GM12878 (cell line): ENCODE results near the gene TMEM144. TPM values are rescaled to one million over a fixed set of nuclear protein-coding genes. Genes with fewer than 3 reads are reported as not detected.

Experiments
- ATAC-seq: fragments of 200-7000 bp; cut with Tn5 transposase; 3 replicates; pipeline ENCODE4 v1.9.1; 2020; ENCODE audit warnings: mild to moderate bottlenecking, moderate library complexity
- BruUV-seq: library from RNA; stranded (reverse); fragments of 400-500 nt; replicated peaks from 2 replicates; lab custom pipeline; 2021; lab: Mats Ljungman, UMichigan
- CTCF ChIA-PET: fragments of 300-600 bp; sonication (Branson Sonifier 250); formaldehyde crosslinking; extraction: SDS; loops from one replicate; lab custom pipeline; 2021; ENCODE audit warnings: inconsistent platforms; lab: Yijun Ruan, JAX
- POLR2A ChIA-PET: fragments of 350-600 bp; formaldehyde crosslinking; extraction: SDS; loops from one replicate; lab custom pipeline; 2021; ENCODE audit warnings: inconsistent platforms; lab: Charles Lee
- RAD21 ChIA-PET: fragments of 300-600 bp; sonication (Branson Sonifier 250); formaldehyde crosslinking; loops from one replicate; lab custom pipeline; 2023; ENCODE audit warnings: antibody characterized with exemption; ENCODE audit not compliant: unreplicated experiment; lab: Charles Lee
- SMC1A ChIA-PET: fragments of 300-600 bp; sonication (Branson Sonifier 250); formaldehyde crosslinking; loops from one replicate; lab custom pipeline; 2023; ENCODE audit not compliant: unreplicated experiment, uncharacterized antibody; lab: Charles Lee
- DNase-seq: peaks from one replicate; pipeline ENCODE4 v3.0.0-alpha.2; 2011; ENCODE audit warnings: low read depth, low spot score
- FAIRE-seq: peaks from 3 replicates; lab custom pipeline; 2011; peaks lifted over from hg19 to GRCh38; lab: Jason Lieb, UNC
- H2AFZ ChIP-seq: 2 replicates; pipeline ENCODE4 v1.6.0; 2011; ENCODE audit warnings: low read depth, low read length, control low read depth; ENCODE audit not compliant: control insufficient read depth
- H3K27ac ChIP-seq: 2 replicates; pipeline ENCODE4 v1.5.1; 2011; ENCODE audit warnings: control low read depth; ENCODE audit not compliant: control insufficient read depth, insufficient read depth
- H3K27me3 ChIP-seq, 2 experiments: replicated peaks in 1 of 2; 2 replicates each; pipeline versions ENCODE4 v1.6.0 to v1.6.1; 2011; ENCODE audit warnings: low read length in 1 of 2; ENCODE audit not compliant: control insufficient read depth in 2 of 2, insufficient read depth in 2 of 2
- H3K36me3 ChIP-seq, 2 experiments: 2 replicates each; pipeline ENCODE4 v1.5.1; 2011; ENCODE audit warnings: low read length in 1 of 2; ENCODE audit not compliant: control insufficient read depth in 2 of 2, insufficient read depth in 2 of 2
- H3K4me1 ChIP-seq: 2 replicates; pipeline ENCODE4 v1.6.1; 2011; ENCODE audit warnings: mild to moderate bottlenecking, low read length, moderate library complexity, mixed read lengths; ENCODE audit not compliant: control insufficient read depth, insufficient read depth
- H3K4me2 ChIP-seq: 2 replicates; pipeline ENCODE4 v1.6.0; 2011; ENCODE audit warnings: control low read depth; ENCODE audit not compliant: control insufficient read depth, insufficient read depth
- H3K4me3 ChIP-seq: fragments of 200-600 bp; sonication (generic); 2 replicates; pipeline ENCODE4 v1.5.1; 2016
- H3K79me2 ChIP-seq: 2 replicates; pipeline ENCODE4 v1.6.0; 2011; ENCODE audit warnings: low read length; ENCODE audit not compliant: control insufficient read depth, insufficient read depth
- H3K9ac ChIP-seq: 2 replicates; pipeline ENCODE4 v1.8.0; 2011; ENCODE audit warnings: low read length, control low read depth, mixed read lengths; ENCODE audit not compliant: control insufficient read depth, insufficient read depth
- H3K9me3 ChIP-seq: replicated peaks from 3 replicates; pipeline ENCODE4 v1.5.1; 2011; ENCODE audit warnings: mild to moderate bottlenecking, low read length; ENCODE audit not compliant: control insufficient read depth, insufficient read depth
- H4K20me1 ChIP-seq: 2 replicates; pipeline ENCODE4 v1.6.0; 2011; ENCODE audit not compliant: control insufficient read depth, insufficient read depth
- E4F1 ChIP-seq: fragments of 450-650 bp; IDR thresholded peaks from 2 replicates; pipeline ENCODE4 v1.6.1; 2018; ENCODE audit warnings: borderline replicate concordance, mild to moderate bottlenecking; ENCODE audit not compliant: partially characterized antibody
- ELK1 ChIP-seq: IDR thresholded peaks from 2 replicates; pipeline ENCODE4 v1.6.1; 2012; ENCODE audit warnings: low read depth, low read length, improper control_type of control experiment
- EP300 ChIP-seq, 2 experiments: fragments of 150-350 bp in 1 of 2; IDR thresholded peaks; 2 replicates each; pipeline ENCODE4 v1.6.1; 2011 to 2012; ENCODE audit warnings: low read depth in 2 of 2, low read length in 2 of 2, borderline replicate concordance in 1 of 2, improper control_type of control experiment in 1 of 2, inconsistent platforms in 1 of 2; ENCODE audit not compliant: control insufficient read depth in 1 of 2
- MEF2B ChIP-seq: fragments of 450-650 bp; IDR thresholded peaks from 2 replicates; pipeline ENCODE4 v1.6.1; 2018; ENCODE audit warnings: mild to moderate bottlenecking, moderate library complexity; ENCODE audit not compliant: partially characterized antibody, poor library complexity, severe bottlenecking
- NR2F1 ChIP-seq: fragments of 450-650 bp; conservative IDR thresholded peaks from 2 replicates; pipeline ENCODE4 v1.6.1; 2017; ENCODE audit warnings: mild to moderate bottlenecking
- PBX3 ChIP-seq: IDR thresholded peaks from 2 replicates; pipeline ENCODE4 v1.6.1; 2011; ENCODE audit warnings: mild to moderate bottlenecking, low read depth, low read length, moderate library complexity; ENCODE audit not compliant: insufficient replicate concordance
- PRDM15 ChIP-seq: fragments of 450-650 bp; formaldehyde crosslinking; IDR thresholded peaks from 2 replicates; pipeline ENCODE4 v1.4.0; 2020; ENCODE audit warnings: mild to moderate bottlenecking, moderate library complexity
- RCOR1 ChIP-seq: conservative IDR thresholded peaks from 2 replicates; pipeline ENCODE4 v1.6.1; 2012; ENCODE audit warnings: low read depth, low read length, improper control_type of control experiment
- SREBF1 ChIP-seq: IDR thresholded peaks from 2 replicates; pipeline ENCODE4 v1.6.1; 2012; ENCODE audit warnings: mild to moderate bottlenecking, low read length
- TCF3 ChIP-seq: IDR thresholded peaks from 2 replicates; pipeline ENCODE4 v1.6.1; 2012; ENCODE audit warnings: low read depth, mild to moderate bottlenecking, low read length, borderline replicate concordance; ENCODE audit not compliant: insufficient read depth
- ZNF217 ChIP-seq: fragments of 450-650 bp; IDR thresholded peaks from 2 replicates; pipeline ENCODE4 v1.6.1; 2017; ENCODE audit warnings: antibody characterized with exemption, mild to moderate bottlenecking
- ZNF274 ChIP-seq: IDR thresholded peaks from one replicate; pipeline ENCODE4 v1.8.0; 2011; ENCODE audit not compliant: insufficient read length, insufficient read depth
- WGBS: methylation state at CpG from one replicate; pipeline ENCODE4 v1.1.6; 2016; ENCODE audit warnings: low lambda C conversion rate; ENCODE audit not compliant: insufficient replicate concordance, insufficient coverage; ENCODE audit errors: missing lambda C conversion rate; 5-methylcytosine and 5-hydroxymethylcytosine counted together
- in situ Hi-C: fragments of 300-500 bp; cut with MboI; formaldehyde crosslinking; loops from 9 replicates; pipeline ENCODE4 v1.14.3; 2018; ENCODE audit warnings: mixed read lengths
- intact Hi-C: fragments of 100-400 bp; cut with micrococcal nuclease; formaldehyde crosslinking; loops from one replicate; pipeline ENCODE4 v1.14.2; 2022; ENCODE audit not compliant: unreplicated experiment
- polyA plus RNA-seq, 11 experiments: library from polyadenylated mRNA; depleted of rRNA in 4 of 11; unstranded in 6 of 11; stranded (reverse) in 5 of 11; fragments of >200 nt; fragmentation: Nextera tagmentation in 4 of 11; fragmentation: Illumina TruSeq in 1 of 11; extraction: Ambion mirVana in 4 of 11; extraction: Trizol in 1 of 11; gene quantifications; 1 replicate in 1 of 11; 2 replicates in 10 of 11; pipeline versions ENCODE4 v1.2.1 to v1.2.3, GENCODE V29; 2011 to 2016; ENCODE audit warnings: inconsistent platforms in 2 of 11, missing spikeins in 2 of 11, low read depth in 1 of 11
- total RNA-seq, 4 experiments: library from RNA; depleted of rRNA in 3 of 4; stranded (reverse); fragments of >200 nt in 3 of 4; fragmentation: Illumina TruSeq in 1 of 4; extraction: Trizol in 1 of 4; gene quantifications; 2 replicates each; pipeline versions ENCODE4 v1.2.1 to v1.2.3, GENCODE V29; 2013 to 2021
- TF ChIP-seq, protein P1 (sequence below): IDR thresholded peaks from 2 replicates; pipeline ENCODE4 v1.6.1; 2012; ENCODE audit warnings: low read depth, low read length, improper control_type of control experiment

TMEM144 gene
- total and polyA plus RNA-seq, 10 of the 15 experiments (the other 5 are each of a cell fraction or from before 2014, with no cell fraction given) = 0.08 to 1.8 (median 1.4) TPM

- WGBS = 3% methylated on average over 1 of the region's 1 CpG
- no peaks in the 10 kb centered on the region for H3K9me3 ChIP-seq
- CTCF ChIA-PET = no interaction called here
- SMC1A ChIA-PET = no interaction called here
- no peak overlapping the region for H3K4me3 ChIP-seq
- no peaks in the 10 kb centered on the region; a peak in 1 of 4 replicates for H3K27me3 ChIP-seq
- no peaks in the 10 kb centered on the region for H3K79me2 ChIP-seq
- intact Hi-C loops = no loop called here
- no peak overlapping the region for H2AFZ ChIP-seq
- no peaks in the 10 kb centered on the region for H4K20me1 ChIP-seq
- ATAC-seq (no peak), FAIRE-seq (no peak), DNase-seq (no peak)
- POLR2A ChIA-PET = no interaction called here
- H3K9ac ChIP-seq = no peak overlapping the region
- H3K27ac ChIP-seq = no peak overlapping the region
- RAD21 ChIA-PET = no interaction called here
- BruUV-seq = no TSS peak
- in situ Hi-C loops = no loop called here
- no peaks in the 10 kb centered on the region for H3K4me1 ChIP-seq
- H3K4me2 ChIP-seq = no peak overlapping the region
- H3K36me3 ChIP-seq = no peaks in the 10 kb centered on the region
- TF ChIP-seq EP300 (IDR thresholded peaks at IDR 0.05; ENCODE audit: borderline replicate concordance in 1 of 2, control insufficient read depth in 1 of 2, low read depth in 2 of 2, low read length in 2 of 2) = no peak
- no peak for TF ChIP-seq ZNF217
- TF ChIP-seq RCOR1 = no peak
- TF ChIP-seq ELK1 = no peak
- TF ChIP-seq E4F1 = no peak
- TF ChIP-seq PBX3 = no peak
- TF ChIP-seq ZNF274 = no peak
- no peak for TF ChIP-seq TCF3
- TF ChIP-seq, protein P1, sequence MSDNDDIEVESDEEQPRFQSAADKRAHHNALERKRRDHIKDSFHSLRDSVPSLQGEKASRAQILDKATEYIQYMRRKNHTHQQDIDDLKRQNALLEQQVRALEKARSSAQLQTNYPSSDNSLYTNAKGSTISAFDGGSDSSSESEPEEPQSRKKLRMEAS = no peak
- no peak for TF ChIP-seq SREBF1
- no peak for TF ChIP-seq MEF2B
- no peak for TF ChIP-seq NR2F1
- no peak for TF ChIP-seq PRDM15 (CRISPR knock-in tag)
These were observed 94.4 kb downstream of the TMEM144 start for GRCh38 chr4:158304694-158305093.
